Psoas muscle (tissue), 8 donors: ENCODE data around the gene FAM81A. TPM values are rescaled to one million over a fixed set of nuclear protein-coding genes. Genes with fewer than 3 reads are reported as not detected.
"Not testable (repeated sequence)": the region's sequence is repeated elsewhere in the genome, so short reads cannot be mapped to it uniquely, and the experiment has no call there.

Experiments
- ATAC-seq, 4 donors: fragments of 200-7000 bp; cut with Tn5 transposase; one replicate each; pipeline ENCODE4 v1.9.1; 2020; ENCODE audit warnings: moderate library complexity in 3 of 4, mild to moderate bottlenecking in 2 of 4
- DNase-seq, 2 donors: peaks; one replicate each; pipeline ENCODE4 v3.0.0-alpha.2; 2020
- H3K27ac ChIP-seq: fragments of 200-600 bp; one replicate; pipeline ENCODE4 v1.8.0; 2022
- H3K27me3 ChIP-seq, 3 donors: fragments of 200-600 bp in 1 of 3; one replicate each; pipeline versions ENCODE4 v1.6.1 to v1.8.0; 2013 to 2022; ENCODE audit warnings: low read length in 2 of 3, mild to moderate bottlenecking in 2 of 3, moderate library complexity in 1 of 3; ENCODE audit not compliant: insufficient read depth in 3 of 3
- H3K36me3 ChIP-seq, 2 donors: fragments of 200-600 bp in 1 of 2; one replicate each; pipeline versions ENCODE4 v1.6.1 to v1.8.0; 2013 to 2022; ENCODE audit warnings: low read depth in 1 of 2, mild to moderate bottlenecking in 1 of 2, moderate library complexity in 1 of 2; ENCODE audit not compliant: insufficient read depth in 1 of 2
- H3K4me1 ChIP-seq: fragments of 200-600 bp; one replicate; pipeline ENCODE4 v1.8.0; 2022
- H3K4me3 ChIP-seq: fragments of 200-600 bp; one replicate; pipeline ENCODE4 v1.8.0; 2022; ENCODE audit warnings: mild to moderate bottlenecking
- H3K9me3 ChIP-seq: fragments of 200-600 bp; one replicate; pipeline ENCODE4 v1.8.0; 2022
- WGBS, 3 donors: extraction: QIAGEN DNeasy Blood & Tissue Kit; methylation state at CpG; one replicate each; pipeline versions ENCODE4 v1.1.6 to v1.1.7; 2013; 5-methylcytosine and 5-hydroxymethylcytosine counted together
- intact Hi-C, 2 donors: fragments of 100-400 bp; cut with DNase I; formaldehyde crosslinking; loops; one replicate each; pipeline versions ENCODE4 v1.11.0 to v1.14.2; 2022
- polyA plus RNA-seq, 3 donors: library from polyadenylated mRNA; stranded (reverse); fragments of 200-250 nt; gene quantifications; one replicate each; pipeline ENCODE4 v1.2.3, GENCODE V29; 2013
- total RNA-seq, 4 donors: library from RNA; stranded (reverse); fragmentation: NEBNext Ultra II Directional in 2 of 4; extraction: Animal tissue kit (Norgen Biotek cat#: 25700) in 2 of 4; gene quantifications; one replicate each; pipeline versions ENCODE4 v1.2.1 to v1.2.4, GENCODE V29; 2021 to 2023
- TF ChIP-seq, protein P1 (sequence below): fragments of 200-600 bp; IDR thresholded peaks from one replicate; pipeline ENCODE4 v1.8.0; 2022; ENCODE audit warnings: antibody characterized with exemption
- donor health status: healthy with polysubstance abuse.
- donor health status: DM: no; HTN: no; CAD: no; lungs with moderate emphysema.
- donor health status: Bipolar disorder and iron deficiency.
- donor health status: healthy.
- donor health status: DM: yes; HTN: yes; CAD: no.
- donor health status: DM: no; HTN: no; CAD: no.
- donor health status: DM: no; HTN: no; CAD: no.
- donor health status: DM: yes; HTN: yes; CAD: no.

Gene FAM81A
- total and polyA plus RNA-seq, 7 donors: 0.32 to 1.4 (median 0.55) TPM

DNA sequence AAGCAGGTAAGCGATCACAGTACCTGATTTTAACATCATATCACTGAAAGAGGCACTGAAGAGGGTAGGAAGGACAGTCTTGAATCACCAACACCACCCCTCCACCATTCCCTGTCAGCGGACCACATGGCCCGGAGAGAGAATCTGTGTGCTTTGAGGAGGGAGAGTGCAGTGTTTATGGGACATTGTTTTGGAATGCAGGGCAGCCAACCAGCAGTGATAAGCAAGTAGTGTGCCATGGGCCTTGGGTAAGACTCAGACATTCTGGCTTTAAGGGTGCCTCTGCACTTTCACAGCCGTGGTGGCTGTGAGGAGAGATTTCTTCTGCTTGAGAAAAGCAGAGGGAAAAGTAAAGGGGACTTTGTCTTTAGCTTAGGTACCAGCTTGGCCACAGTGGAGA is 46.4 kb downstream of the FAM81A start:
- no peak overlapping the region for H3K27ac ChIP-seq
- intact Hi-C loops: no loop called here
- DNase-seq: no peak
- TF ChIP-seq, protein P1, sequence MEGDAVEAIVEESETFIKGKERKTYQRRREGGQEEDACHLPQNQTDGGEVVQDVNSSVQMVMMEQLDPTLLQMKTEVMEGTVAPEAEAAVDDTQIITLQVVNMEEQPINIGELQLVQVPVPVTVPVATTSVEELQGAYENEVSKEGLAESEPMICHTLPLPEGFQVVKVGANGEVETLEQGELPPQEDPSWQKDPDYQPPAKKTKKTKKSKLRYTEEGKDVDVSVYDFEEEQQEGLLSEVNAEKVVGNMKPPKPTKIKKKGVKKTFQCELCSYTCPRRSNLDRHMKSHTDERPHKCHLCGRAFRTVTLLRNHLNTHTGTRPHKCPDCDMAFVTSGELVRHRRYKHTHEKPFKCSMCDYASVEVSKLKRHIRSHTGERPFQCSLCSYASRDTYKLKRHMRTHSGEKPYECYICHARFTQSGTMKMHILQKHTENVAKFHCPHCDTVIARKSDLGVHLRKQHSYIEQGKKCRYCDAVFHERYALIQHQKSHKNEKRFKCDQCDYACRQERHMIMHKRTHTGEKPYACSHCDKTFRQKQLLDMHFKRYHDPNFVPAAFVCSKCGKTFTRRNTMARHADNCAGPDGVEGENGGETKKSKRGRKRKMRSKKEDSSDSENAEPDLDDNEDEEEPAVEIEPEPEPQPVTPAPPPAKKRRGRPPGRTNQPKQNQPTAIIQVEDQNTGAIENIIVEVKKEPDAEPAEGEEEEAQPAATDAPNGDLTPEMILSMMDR: no peak
- 83 to 95% (median 91%) methylated on average over 4 of the region's 4 CpGs for WGBS, 3 donors
- H3K4me3 ChIP-seq: no peak overlapping the region
- no peaks in the 10 kb centered on the region for H3K27me3 ChIP-seq
- no peak for ATAC-seq
- no peaks in the 10 kb centered on the region for H3K9me3 ChIP-seq
- no peaks in the 10 kb centered on the region for H3K36me3 ChIP-seq
- H3K4me1 ChIP-seq: no peaks in the 10 kb centered on the region

DNA sequence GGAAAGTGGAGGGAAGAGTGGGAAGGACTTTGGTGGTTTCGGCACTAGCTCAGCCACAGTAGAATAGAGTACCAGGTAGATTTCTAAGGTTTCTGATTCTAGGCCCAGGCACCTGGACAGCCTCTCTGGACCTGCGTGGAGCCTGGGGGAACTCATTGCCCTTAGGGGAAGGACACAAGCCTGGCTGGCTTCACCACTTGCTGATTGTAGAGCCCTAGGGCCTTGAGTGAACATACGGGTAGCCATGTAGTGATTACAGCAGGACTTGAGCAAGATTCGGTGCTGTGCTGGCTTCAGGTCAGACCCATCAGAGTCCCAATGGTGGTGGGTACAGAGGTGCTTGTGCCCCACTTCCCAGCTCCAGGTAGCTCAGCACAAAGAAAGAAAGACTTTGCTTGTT is 47.0 kb downstream of the FAM81A start:
- TF ChIP-seq, protein P1: no peak
- ATAC-seq (no peak), DNase-seq (no peak)
- Histone ChIP-seq H3K4me1 (no peaks in the 10 kb centered on the region), H3K36me3 (no peaks in the 10 kb centered on the region), H3K27ac (no peak overlapping the region), H3K4me3 (no peak overlapping the region), H3K27me3 (no peaks in the 10 kb centered on the region), H3K9me3 (no peaks in the 10 kb centered on the region)
- intact Hi-C loops: no loop called here
- WGBS, 3 donors: 94 to 96% (median 95%) methylated on average over 4 of the region's 4 CpGs

DNA sequence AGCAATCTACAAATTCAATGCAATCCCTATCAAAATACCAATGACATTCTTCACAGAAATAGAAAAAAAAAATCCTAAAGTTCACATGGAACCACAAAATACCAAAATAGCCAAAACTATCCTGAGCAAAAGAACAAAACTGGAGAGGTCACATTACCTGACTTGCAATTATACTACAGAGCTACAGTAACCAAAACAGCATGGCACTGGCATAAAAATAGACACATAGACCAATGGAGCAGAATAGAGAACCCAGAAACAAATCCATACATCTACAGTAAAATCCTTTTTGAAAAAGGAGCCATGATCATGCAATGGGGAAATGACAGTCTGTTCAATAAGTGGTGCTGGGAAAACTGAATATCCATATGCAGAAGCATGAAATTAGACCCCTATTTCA is 51.5 kb downstream of the FAM81A start:
- intact Hi-C loops, H3K9me3 ChIP-seq, H3K4me3 ChIP-seq: not testable (repeated sequence)

DNA sequence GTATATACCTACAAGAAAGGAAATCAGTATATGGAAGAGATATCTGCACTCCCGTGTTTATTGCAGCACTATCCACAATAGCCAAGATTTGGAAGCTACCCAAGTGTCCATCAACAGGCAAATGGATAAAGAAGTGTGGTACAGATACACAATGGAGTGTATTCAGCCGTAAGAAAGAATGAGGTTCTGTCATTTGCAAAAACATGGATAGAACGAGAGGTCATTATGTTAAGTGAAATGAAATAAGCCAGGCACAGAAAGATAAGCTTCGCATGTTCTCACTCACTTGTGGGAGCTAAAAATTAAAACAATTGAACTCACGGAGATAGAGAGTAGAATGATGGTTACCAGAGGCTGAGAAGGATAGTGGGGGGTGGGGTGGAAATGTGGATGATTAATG is 53.1 kb downstream of the FAM81A start:
- DNase-seq (no peak), ATAC-seq (no peak)
- Histone ChIP-seq H3K4me3 (no peak overlapping the region), H3K27me3 (no peaks in the 10 kb centered on the region), H3K4me1 (no peaks in the 10 kb centered on the region), H3K27ac (no peak overlapping the region), H3K9me3 (no peaks in the 10 kb centered on the region), H3K36me3 (no peaks in the 10 kb centered on the region)
- intact Hi-C loops: loop anchor here (5.0 to 10.0 kb wide), 3 partner anchors 314 to 509 kb away; no protein-coding TSS in a partner anchor
- 71 to 74% (median 74%) methylated on average over 5 of the region's 5 CpGs for WGBS, 3 donors
- TF ChIP-seq, protein P1: no peak

More for the DNA sequence above, 51.5 kb downstream of the FAM81A start:
- not testable (repeated sequence) for DNase-seq, H3K36me3 ChIP-seq, H3K27me3 ChIP-seq, H3K4me1 ChIP-seq, ATAC-seq, H3K27ac ChIP-seq

DNA sequence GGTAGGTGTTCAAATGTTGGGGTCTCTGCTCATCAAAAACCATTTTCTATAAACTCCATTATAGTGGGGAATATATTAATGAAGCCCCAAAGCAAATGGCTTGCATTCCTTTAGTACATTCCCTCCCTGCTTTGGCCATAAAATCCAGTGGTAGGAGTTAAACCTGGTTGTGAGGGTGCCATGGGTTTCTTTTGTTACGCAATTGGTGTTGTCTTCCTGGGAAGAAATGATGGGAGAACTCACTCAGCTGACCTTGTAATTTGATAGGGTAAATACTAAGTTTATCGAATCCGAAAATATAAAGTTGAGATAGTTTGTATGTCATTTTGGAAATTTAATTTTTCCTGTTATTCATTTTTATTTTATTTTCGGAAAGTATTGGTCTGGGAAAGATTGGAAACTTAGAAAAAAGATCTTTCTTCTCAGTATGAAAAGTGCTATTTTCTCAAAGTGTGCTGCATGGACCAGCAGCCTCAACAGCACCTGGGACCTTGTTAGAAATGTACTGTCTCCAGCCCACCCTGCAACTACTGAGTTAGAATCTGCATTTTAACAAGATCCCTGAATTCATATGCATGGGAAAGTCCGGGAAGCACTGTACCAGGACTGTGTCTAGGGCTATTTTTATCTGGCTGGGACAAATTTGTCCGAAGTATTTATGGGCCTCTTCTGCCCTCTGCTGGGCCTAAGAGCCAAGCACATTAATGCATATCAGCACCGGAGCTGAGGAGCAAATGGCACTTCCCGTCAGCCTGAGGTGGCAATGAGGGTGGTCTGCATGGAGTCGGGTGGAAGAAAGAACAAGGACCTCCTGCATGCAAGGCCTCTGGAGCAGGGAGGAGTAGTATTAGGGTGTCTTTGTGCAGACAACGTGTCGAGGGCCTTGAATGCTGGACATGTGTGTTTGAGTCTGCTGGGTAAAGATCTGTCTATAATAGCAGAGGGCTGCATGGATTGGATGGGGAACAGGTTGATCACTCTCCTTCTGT is 54.7 kb downstream of the FAM81A start:
- H3K4me3 ChIP-seq: peak overlapping the region; percentile 17
- H3K9me3 ChIP-seq: no peaks in the 10 kb centered on the region
- H3K27me3 ChIP-seq: no peaks in the 10 kb centered on the region
- WGBS, 3 donors: 12 to 18% (median 13%) methylated on average over 11 of the region's 11 CpGs
- intact Hi-C loops: loop anchor here (2.0 to 10.0 kb wide), 5 partner anchors 246 to 512 kb away; no protein-coding TSS in a partner anchor
- no peak overlapping the region for H3K27ac ChIP-seq
- TF ChIP-seq, protein P1: peak; percentile 83
- no peaks in the 10 kb centered on the region for H3K4me1 ChIP-seq
- ATAC-seq (peak; percentile 94 to 100 (median 98)), DNase-seq (peak; percentile 46 to 64)
- H3K36me3 ChIP-seq: no peaks in the 10 kb centered on the region
